ENCODE results near the gene DOCK3.
"Not testable (repeated sequence)": the region's sequence is repeated elsewhere in the genome, so short reads cannot be mapped to it uniquely, and the experiment has no call there.

- not testable (repeated sequence) for TF ChIP-seq CTCF (IDR thresholded peaks at IDR 0.05); POLR2AphosphoS5 (IDR thresholded peaks at IDR 0.05; ENCODE audit: insufficient read depth in 1 of 2, low read depth in 1 of 2)
Measured at GRCh38 chr3:50803805-50804204, 129.1 kb downstream of the DOCK3 start.

Data from vagina (tissue), 2 donors.